Measurements from ENCODE around the gene MPP3.

Gene MPP3

GRCh38 chr17:43767053-43767712 is 65.8 kb downstream of the MPP3 start:
- H3K4me3 ChIP-seq (ENCODE audit: low read length) = no peak overlapping the region
- no peak for DNase-seq (ENCODE audit: low read depth)
- no peak for TF ChIP-seq CTCF (conservative IDR thresholded peaks at IDR 0.05; ENCODE audit: low read depth, low read length)

- TF ChIP-seq CTCF (conservative IDR thresholded peaks at IDR 0.05; ENCODE audit: low read depth, low read length) = peak; percentile 93
- H3K4me3 ChIP-seq (ENCODE audit: low read length) = no peak overlapping the region
- DNase-seq (ENCODE audit: low read depth) = peak; percentile 2
Observed at GRCh38 chr17:43766413-43767052, 66.4 kb downstream of the MPP3 start.

DNA sequence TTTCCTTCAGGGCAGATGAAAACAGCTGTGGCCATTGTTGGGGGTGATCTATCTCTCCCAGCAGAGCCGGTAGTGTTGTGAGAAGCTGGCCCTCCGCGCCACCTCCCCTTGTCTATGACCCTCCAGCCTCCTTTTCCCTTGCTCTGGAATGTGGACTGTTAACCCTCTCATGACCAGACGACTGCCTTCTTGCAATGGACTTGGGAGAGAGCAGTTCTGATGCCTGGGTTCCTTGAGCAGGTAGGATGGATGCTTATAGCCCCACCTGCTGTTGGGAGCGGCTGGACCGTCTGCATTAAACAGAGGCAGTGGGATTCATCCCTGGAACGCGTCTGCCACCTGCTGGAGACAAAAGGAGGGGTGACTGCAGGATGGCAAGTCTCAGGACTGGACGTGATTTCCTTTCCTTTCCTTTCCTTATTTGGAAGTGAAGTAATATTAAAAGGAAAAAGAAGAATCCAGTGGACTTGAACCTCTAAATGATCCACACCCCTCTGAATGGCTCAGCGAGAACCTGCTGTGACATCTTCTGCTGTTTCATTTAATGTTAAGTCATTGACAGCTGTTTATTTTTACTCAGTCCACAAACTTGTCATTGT is 72.6 kb downstream of the MPP3 start:
- no peak overlapping the region for H3K4me3 ChIP-seq (ENCODE audit: low read length)
- DNase-seq (ENCODE audit: low read depth) = peak; percentile 68
- peak; percentile 100 for TF ChIP-seq CTCF (conservative IDR thresholded peaks at IDR 0.05; ENCODE audit: low read depth, low read length)

DNA sequence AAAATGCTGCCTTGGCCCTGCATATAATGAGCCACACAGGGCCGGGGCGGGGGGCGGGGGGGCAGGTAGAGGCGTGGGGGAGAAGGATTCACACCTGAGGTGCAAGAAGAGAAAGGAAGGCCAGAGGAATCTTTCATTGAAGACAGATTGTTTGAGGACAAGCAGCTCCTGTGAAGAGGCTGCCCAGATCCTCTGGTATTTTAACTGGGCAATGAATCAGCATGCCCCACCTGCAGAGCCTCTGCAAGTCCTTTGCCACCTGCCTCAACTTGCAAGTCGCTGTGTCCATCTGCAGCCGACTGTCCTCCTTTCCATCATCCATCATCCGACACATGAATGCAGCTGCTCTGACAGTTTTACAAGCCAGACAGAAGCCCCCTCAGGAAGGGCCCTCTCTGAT is 73.1 kb downstream of the MPP3 start:
- DNase-seq (ENCODE audit: low read depth) = no peak
- H3K4me3 ChIP-seq (ENCODE audit: low read length) = no peak overlapping the region
- no peak for TF ChIP-seq CTCF (conservative IDR thresholded peaks at IDR 0.05; ENCODE audit: low read depth, low read length)

- TF ChIP-seq CTCF (conservative IDR thresholded peaks at IDR 0.05; ENCODE audit: low read depth, low read length) = no peak
- no peak for DNase-seq (ENCODE audit: low read depth)
- H3K4me3 ChIP-seq (ENCODE audit: low read length) = no peak within 1 kb of the TSS
Observed at GRCh38 chr17:43758497-43759174, 74.3 kb downstream of the MPP3 start, which contains the start of gene SOST. Gene SOST (minus strand): TSS chr17:43758791. CDS start chr17:43758741, 50 bp downstream.

DNA sequence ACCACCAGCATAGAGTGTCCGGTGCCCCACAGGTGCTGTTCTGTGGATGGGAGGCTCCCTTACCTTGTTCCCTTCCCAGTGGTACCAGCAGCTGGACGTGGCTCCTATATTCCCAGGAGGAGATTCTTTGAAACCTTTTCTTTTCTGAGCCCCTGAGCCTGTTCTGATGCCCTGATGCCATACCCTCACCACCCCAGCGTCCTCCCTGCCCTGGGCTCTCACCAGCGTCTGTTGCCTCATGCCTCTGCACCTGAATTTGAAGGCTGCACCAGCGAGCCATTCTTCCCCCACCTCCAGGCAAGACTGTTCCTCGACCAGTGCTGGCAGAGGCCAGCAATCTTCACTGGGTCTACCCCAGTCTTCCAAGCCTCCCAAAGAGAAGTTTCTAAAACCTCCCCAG is 74.9 kb downstream of the MPP3 start:
- no peak overlapping the region for H3K4me3 ChIP-seq (ENCODE audit: low read length)
- no peak for DNase-seq (ENCODE audit: low read depth)
- TF ChIP-seq CTCF (conservative IDR thresholded peaks at IDR 0.05; ENCODE audit: low read depth, low read length) = no peak

All from retinal pigment epithelial cell (primary cell).